Measurements from ENCODE around the gene USF1.

Gene USF1

DNA sequence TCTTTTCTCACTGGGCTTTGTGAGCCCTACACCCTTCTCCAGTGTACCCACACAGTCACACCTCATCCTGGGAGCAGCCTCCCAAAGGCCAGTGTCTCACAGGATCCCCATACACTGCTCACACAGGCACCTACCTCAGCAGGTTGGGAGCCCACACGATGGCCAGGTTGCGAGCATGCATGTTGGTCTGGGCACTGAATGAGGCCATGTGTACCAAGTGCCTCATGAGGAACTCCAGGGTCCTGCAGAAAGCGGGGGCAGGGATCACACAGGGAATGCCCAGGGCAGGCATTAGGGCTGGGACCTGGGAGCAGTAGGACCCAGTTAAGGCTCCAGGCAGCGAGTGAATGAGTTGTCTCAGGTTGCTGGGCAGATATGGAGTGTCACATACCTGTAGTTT is 8.5 kb upstream of the USF1 start:
- Histone ChIP-seq H3K9me3 (ENCODE audit: insufficient read depth, low read depth, low read length) (no peaks in the 10 kb centered on the region), H3K4me1 (ENCODE audit: insufficient read depth, low read length, poor library complexity, severe bottlenecking) (no peaks in the 10 kb centered on the region), H3K4me3 (ENCODE audit: low read length, poor library complexity, severe bottlenecking) (no peak overlapping the region), H3K79me2 (ENCODE audit: insufficient read depth, low read length) (peaks cover 13% of the 10 kb centered on the region; the same call in 1 of the 2 replicates), H3K36me3 (ENCODE audit: insufficient read depth, low read length) (peaks cover 75% of the 10 kb centered on the region; the same call in 1 of the 2 replicates), H3K9ac (ENCODE audit: low read depth, low read length, poor library complexity, severe bottlenecking) (no peak overlapping the region), H2AFZ (ENCODE audit: low read length) (no peak overlapping the region), H3K27me3 (ENCODE audit: insufficient read depth, low read length, poor library complexity, severe bottlenecking) (no peaks in the 10 kb centered on the region), H3F3A (ENCODE audit: low read depth) (no peaks in the 10 kb centered on the region), H4K20me1 (ENCODE audit: insufficient read depth, low read length, poor library complexity, severe bottlenecking) (peaks cover 11% of the 10 kb centered on the region), H3K9me2 (replicated peaks; ENCODE audit: low read depth, low read length) (no peaks in the 10 kb centered on the region), H3K4me2 (ENCODE audit: low read depth, low read length, poor library complexity, severe bottlenecking) (no peak overlapping the region)
- TF ChIP-seq EZH2phosphoT487 (IDR thresholded peaks at IDR 0.05; ENCODE audit: borderline replicate concordance): no peak
- TF ChIP-seq, protein P1, sequence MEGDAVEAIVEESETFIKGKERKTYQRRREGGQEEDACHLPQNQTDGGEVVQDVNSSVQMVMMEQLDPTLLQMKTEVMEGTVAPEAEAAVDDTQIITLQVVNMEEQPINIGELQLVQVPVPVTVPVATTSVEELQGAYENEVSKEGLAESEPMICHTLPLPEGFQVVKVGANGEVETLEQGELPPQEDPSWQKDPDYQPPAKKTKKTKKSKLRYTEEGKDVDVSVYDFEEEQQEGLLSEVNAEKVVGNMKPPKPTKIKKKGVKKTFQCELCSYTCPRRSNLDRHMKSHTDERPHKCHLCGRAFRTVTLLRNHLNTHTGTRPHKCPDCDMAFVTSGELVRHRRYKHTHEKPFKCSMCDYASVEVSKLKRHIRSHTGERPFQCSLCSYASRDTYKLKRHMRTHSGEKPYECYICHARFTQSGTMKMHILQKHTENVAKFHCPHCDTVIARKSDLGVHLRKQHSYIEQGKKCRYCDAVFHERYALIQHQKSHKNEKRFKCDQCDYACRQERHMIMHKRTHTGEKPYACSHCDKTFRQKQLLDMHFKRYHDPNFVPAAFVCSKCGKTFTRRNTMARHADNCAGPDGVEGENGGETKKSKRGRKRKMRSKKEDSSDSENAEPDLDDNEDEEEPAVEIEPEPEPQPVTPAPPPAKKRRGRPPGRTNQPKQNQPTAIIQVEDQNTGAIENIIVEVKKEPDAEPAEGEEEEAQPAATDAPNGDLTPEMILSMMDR (conservative IDR thresholded peaks at IDR 0.05; ENCODE audit: low read length): no peak

DNA sequence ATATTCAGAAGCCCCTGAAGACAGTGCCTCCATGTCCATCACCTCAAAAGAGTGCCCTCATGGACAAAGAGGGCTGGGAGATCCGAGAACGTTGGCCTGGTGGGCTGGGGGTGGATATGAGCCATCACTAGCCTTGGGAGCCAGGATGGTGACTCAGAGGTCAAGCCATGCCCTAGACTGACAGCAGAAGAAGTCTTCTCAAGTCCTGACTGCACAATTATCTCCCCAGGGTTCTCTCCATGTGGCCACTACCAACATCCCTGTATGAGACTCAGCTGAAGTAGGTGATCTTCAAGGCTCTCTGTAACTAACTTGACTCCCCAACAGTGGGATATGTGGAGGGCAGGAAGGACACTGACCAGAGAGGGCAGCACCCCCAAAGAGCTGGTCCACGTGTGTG is 7.1 kb upstream of the USF1 start:
- Histone ChIP-seq H3K9ac (ENCODE audit: low read depth, low read length, poor library complexity, severe bottlenecking) (no peak overlapping the region), H2AFZ (ENCODE audit: low read length) (no peak overlapping the region)

DNA sequence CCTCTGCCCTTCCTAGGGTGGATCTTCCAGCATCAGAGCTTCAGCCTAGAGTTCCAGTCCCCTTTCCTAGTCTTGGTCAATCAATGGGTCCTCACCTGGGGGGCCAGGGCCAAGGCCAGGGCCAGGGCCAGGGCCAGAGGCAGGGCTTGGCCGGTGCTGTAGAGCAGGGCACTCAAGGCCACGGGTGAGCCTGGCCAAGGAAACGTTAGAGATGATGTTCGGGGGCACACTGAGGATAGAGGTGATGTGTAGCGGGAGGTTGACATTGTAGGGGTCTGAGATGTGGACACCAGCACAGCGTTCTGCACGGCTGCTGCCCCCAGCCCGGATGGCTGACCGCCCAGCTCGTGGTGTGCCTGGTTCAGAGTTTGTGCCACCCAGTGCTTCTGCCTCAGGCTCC is 5.4 kb upstream of the USF1 start:
- Histone ChIP-seq H3K9ac (ENCODE audit: low read depth, low read length, poor library complexity, severe bottlenecking) (no peak overlapping the region), H3K9me2 (replicated peaks; ENCODE audit: low read depth, low read length) (no peaks in the 10 kb centered on the region), H3K4me3 (ENCODE audit: low read length, poor library complexity, severe bottlenecking) (no peak overlapping the region), H3K36me3 (ENCODE audit: insufficient read depth, low read length) (peaks cover 66% of the 10 kb centered on the region; the same call in 1 of the 2 replicates), H3K27me3 (ENCODE audit: insufficient read depth, low read length, poor library complexity, severe bottlenecking) (no peaks in the 10 kb centered on the region), H3K9me3 (ENCODE audit: insufficient read depth, low read depth, low read length) (no peaks in the 10 kb centered on the region), H3K4me2 (ENCODE audit: low read depth, low read length, poor library complexity, severe bottlenecking) (no peak overlapping the region), H2AFZ (ENCODE audit: low read length) (no peak overlapping the region), H3F3A (ENCODE audit: low read depth) (no peaks in the 10 kb centered on the region), H3K4me1 (ENCODE audit: insufficient read depth, low read length, poor library complexity, severe bottlenecking) (peaks cover 8% of the 10 kb centered on the region), H4K20me1 (ENCODE audit: insufficient read depth, low read length, poor library complexity, severe bottlenecking) (peaks cover 4% of the 10 kb centered on the region), H3K79me2 (ENCODE audit: insufficient read depth, low read length) (peaks cover 3% of the 10 kb centered on the region; the same call in 1 of the 2 replicates)
- TF ChIP-seq EZH2phosphoT487 (IDR thresholded peaks at IDR 0.05; ENCODE audit: borderline replicate concordance): no peak
- TF ChIP-seq, protein P1 (conservative IDR thresholded peaks at IDR 0.05; ENCODE audit: low read length): no peak

More for the DNA sequence above, 7.1 kb upstream of the USF1 start:
- TF ChIP-seq EZH2phosphoT487 (IDR thresholded peaks at IDR 0.05; ENCODE audit: borderline replicate concordance): no peak
- TF ChIP-seq, protein P1 (conservative IDR thresholded peaks at IDR 0.05; ENCODE audit: low read length): no peak
- Histone ChIP-seq H3K4me1 (ENCODE audit: insufficient read depth, low read length, poor library complexity, severe bottlenecking) (no peaks in the 10 kb centered on the region), H3F3A (ENCODE audit: low read depth) (no peaks in the 10 kb centered on the region), H3K4me2 (ENCODE audit: low read depth, low read length, poor library complexity, severe bottlenecking) (no peak overlapping the region), H3K27me3 (ENCODE audit: insufficient read depth, low read length, poor library complexity, severe bottlenecking) (no peaks in the 10 kb centered on the region), H3K36me3 (ENCODE audit: insufficient read depth, low read length) (peaks cover 79% of the 10 kb centered on the region; the same call in 1 of the 2 replicates), H3K4me3 (ENCODE audit: low read length, poor library complexity, severe bottlenecking) (no peak overlapping the region), H3K79me2 (ENCODE audit: insufficient read depth, low read length) (peaks cover 12% of the 10 kb centered on the region; the same call in 1 of the 2 replicates), H3K9me3 (ENCODE audit: insufficient read depth, low read depth, low read length) (no peaks in the 10 kb centered on the region), H3K9me2 (replicated peaks; ENCODE audit: low read depth, low read length) (no peaks in the 10 kb centered on the region), H4K20me1 (ENCODE audit: insufficient read depth, low read length, poor library complexity, severe bottlenecking) (peaks cover 11% of the 10 kb centered on the region)

Measured in Loucy (cell line).